ENCODE data around the gene CDSN.
"Not testable (repeated sequence)": the region's sequence is repeated elsewhere in the genome, so short reads cannot be mapped to it uniquely, and the experiment has no call there.

The CDSN gene

GRCh38 chr6:31083742-31084354 is 36.4 kb downstream of the CDSN start:
- peak in 3 of 4 experiments; percentile 4 to 12 (median 8) for DNase-seq

- DNase-seq: no peak
These were observed 38.4 kb downstream of the CDSN start for GRCh38 chr6:31081872-31082271.

- peak; percentile 32 to 62 (median 44) for DNase-seq
These were observed 40.5 kb downstream of the CDSN start for GRCh38 chr6:31079656-31080261.

GRCh38 chr6:31076611-31077010 is 43.6 kb downstream of the CDSN start:
- DNase-seq: no peak

- DNase-seq: no peak
These were observed 44.7 kb downstream of the CDSN start for GRCh38 chr6:31075528-31075927.

- no peak for DNase-seq
These were observed 45.8 kb downstream of the CDSN start for GRCh38 chr6:31074401-31074800.

GRCh38 chr6:31070711-31071197 is 49.5 kb downstream of the CDSN start:
- DNase-seq: no peak

GRCh38 chr6:31068669-31069340 is 51.4 kb downstream of the CDSN start:
- DNase-seq: peak; percentile 29 to 46 (median 44)

GRCh38 chr6:31067891-31068668 is 52.2 kb downstream of the CDSN start:
- not testable (repeated sequence) for DNase-seq

GRCh38 chr6:31067028-31067427 is 53.2 kb downstream of the CDSN start:
- DNase-seq: not testable (repeated sequence)

- DNase-seq: no peak
These were observed 54.7 kb downstream of the CDSN start for GRCh38 chr6:31065556-31065955.

Measured in activated CD4-positive, CD25-positive, alpha-beta regulatory T cell (primary cell).